Psoas muscle (tissue), 8 donors: ENCODE measurements around the gene RELA. TPM values are rescaled to one million over a fixed set of nuclear protein-coding genes. Genes with fewer than 3 reads are reported as not detected.
A peak's percentile ranks its signal among the peaks of the same experiment; 100 is the strongest.

ENCODE experiments used
- ATAC-seq, 4 donors: fragments of 200-7000 bp; cut with Tn5 transposase; one replicate each; pipeline ENCODE4 v1.9.1; 2020; ENCODE audit warnings: moderate library complexity in 3 of 4, mild to moderate bottlenecking in 2 of 4
- DNase-seq, 2 donors: peaks; one replicate each; pipeline ENCODE4 v3.0.0-alpha.2; 2020
- H3K27ac ChIP-seq: fragments of 200-600 bp; one replicate; pipeline ENCODE4 v1.8.0; 2022
- H3K27me3 ChIP-seq, 3 donors: fragments of 200-600 bp in 1 of 3; one replicate each; pipeline versions ENCODE4 v1.6.1 to v1.8.0; 2013 to 2022; ENCODE audit warnings: low read length in 2 of 3, mild to moderate bottlenecking in 2 of 3, moderate library complexity in 1 of 3; ENCODE audit not compliant: insufficient read depth in 3 of 3
- H3K36me3 ChIP-seq, 2 donors: fragments of 200-600 bp in 1 of 2; one replicate each; pipeline versions ENCODE4 v1.6.1 to v1.8.0; 2013 to 2022; ENCODE audit warnings: low read depth in 1 of 2, mild to moderate bottlenecking in 1 of 2, moderate library complexity in 1 of 2; ENCODE audit not compliant: insufficient read depth in 1 of 2
- H3K4me1 ChIP-seq: fragments of 200-600 bp; one replicate; pipeline ENCODE4 v1.8.0; 2022
- H3K4me3 ChIP-seq: fragments of 200-600 bp; one replicate; pipeline ENCODE4 v1.8.0; 2022; ENCODE audit warnings: mild to moderate bottlenecking
- H3K9me3 ChIP-seq: fragments of 200-600 bp; one replicate; pipeline ENCODE4 v1.8.0; 2022
- WGBS, 3 donors: extraction: QIAGEN DNeasy Blood & Tissue Kit; methylation state at CpG; one replicate each; pipeline versions ENCODE4 v1.1.6 to v1.1.7; 2013; 5-methylcytosine and 5-hydroxymethylcytosine counted together
- intact Hi-C, 2 donors: fragments of 100-400 bp; cut with DNase I; formaldehyde crosslinking; loops; one replicate each; pipeline versions ENCODE4 v1.11.0 to v1.14.2; 2022
- polyA plus RNA-seq, 3 donors: library from polyadenylated mRNA; stranded (reverse); fragments of 200-250 nt; gene quantifications; one replicate each; pipeline ENCODE4 v1.2.3, GENCODE V29; 2013
- total RNA-seq, 4 donors: library from RNA; stranded (reverse); fragmentation: NEBNext Ultra II Directional in 2 of 4; extraction: Animal tissue kit (Norgen Biotek cat#: 25700) in 2 of 4; gene quantifications; one replicate each; pipeline versions ENCODE4 v1.2.1 to v1.2.4, GENCODE V29; 2021 to 2023
- TF ChIP-seq, protein P1 (sequence below): fragments of 200-600 bp; IDR thresholded peaks from one replicate; pipeline ENCODE4 v1.8.0; 2022; ENCODE audit warnings: antibody characterized with exemption
- donor health status: healthy with polysubstance abuse.
- donor health status: DM: no; HTN: no; CAD: no; lungs with moderate emphysema.
- donor health status: Bipolar disorder and iron deficiency.
- donor health status: healthy.
- donor health status: DM: yes; HTN: yes; CAD: no.
- donor health status: DM: no; HTN: no; CAD: no.
- donor health status: DM: no; HTN: no; CAD: no.
- donor health status: DM: yes; HTN: yes; CAD: no.

RELA gene
- total and polyA plus RNA-seq, 7 donors = 42.1 to 72.6 (median 64.0) TPM

DNA sequence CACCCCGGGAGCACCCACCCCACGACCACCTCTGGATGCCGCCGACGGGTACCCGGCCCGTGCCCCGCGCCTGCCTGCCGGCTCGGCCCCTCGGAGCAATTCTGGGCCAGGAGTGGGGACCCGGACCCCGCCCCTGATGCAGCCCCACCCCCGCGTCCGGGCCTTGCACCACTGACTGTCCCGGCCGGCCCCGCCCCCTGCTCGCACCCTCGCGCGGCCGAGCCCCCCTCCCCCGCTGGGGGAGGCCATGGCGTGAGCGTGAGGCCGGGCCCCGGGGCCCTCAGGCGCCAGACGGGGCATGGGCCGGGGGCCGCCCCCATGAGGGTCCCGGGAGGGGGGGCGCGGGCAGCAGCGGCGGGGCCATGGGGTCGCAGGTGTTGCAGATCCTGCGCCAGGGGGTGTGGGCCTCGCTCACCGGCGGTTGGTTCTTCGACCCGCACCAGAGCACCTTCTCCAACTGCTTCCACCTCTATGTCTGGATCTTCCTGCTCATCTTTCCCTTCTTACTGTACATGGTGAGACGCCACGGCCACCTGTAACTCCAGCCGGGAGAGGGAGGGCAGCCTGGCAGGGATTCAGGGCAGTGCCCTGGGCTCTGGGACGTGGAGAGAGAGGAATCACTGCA, 46.7 kb downstream of the RELA start:
- Histone ChIP-seq H3K4me1 (peaks cover 31% of the 10 kb centered on the region), H3K9me3 (no peaks in the 10 kb centered on the region), H3K27ac (peak overlapping the region; percentile 89), H3K36me3 (peaks cover 0 to 47% of the 10 kb centered on the region in 2 donors), H3K4me3 (peak overlapping the region; percentile 97), H3K27me3 (no peaks in the 10 kb centered on the region)
- peak in 1 of 2 donors; percentile 75 for DNase-seq
- peak; percentile 1 to 4 (median 2) for ATAC-seq
- TF ChIP-seq, protein P1, sequence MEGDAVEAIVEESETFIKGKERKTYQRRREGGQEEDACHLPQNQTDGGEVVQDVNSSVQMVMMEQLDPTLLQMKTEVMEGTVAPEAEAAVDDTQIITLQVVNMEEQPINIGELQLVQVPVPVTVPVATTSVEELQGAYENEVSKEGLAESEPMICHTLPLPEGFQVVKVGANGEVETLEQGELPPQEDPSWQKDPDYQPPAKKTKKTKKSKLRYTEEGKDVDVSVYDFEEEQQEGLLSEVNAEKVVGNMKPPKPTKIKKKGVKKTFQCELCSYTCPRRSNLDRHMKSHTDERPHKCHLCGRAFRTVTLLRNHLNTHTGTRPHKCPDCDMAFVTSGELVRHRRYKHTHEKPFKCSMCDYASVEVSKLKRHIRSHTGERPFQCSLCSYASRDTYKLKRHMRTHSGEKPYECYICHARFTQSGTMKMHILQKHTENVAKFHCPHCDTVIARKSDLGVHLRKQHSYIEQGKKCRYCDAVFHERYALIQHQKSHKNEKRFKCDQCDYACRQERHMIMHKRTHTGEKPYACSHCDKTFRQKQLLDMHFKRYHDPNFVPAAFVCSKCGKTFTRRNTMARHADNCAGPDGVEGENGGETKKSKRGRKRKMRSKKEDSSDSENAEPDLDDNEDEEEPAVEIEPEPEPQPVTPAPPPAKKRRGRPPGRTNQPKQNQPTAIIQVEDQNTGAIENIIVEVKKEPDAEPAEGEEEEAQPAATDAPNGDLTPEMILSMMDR = no peak
- intact Hi-C loops = loop anchor here in 1 of 2 donors (2.0 to 5.0 kb wide), 2 partner anchors 41 to 96 kb away; partner anchors contain the start of gene KAT5
- 0 to 1% (median 0%) methylated on average over 22 to 50 of the region's 50 CpGs for WGBS, 3 donors

DNA sequence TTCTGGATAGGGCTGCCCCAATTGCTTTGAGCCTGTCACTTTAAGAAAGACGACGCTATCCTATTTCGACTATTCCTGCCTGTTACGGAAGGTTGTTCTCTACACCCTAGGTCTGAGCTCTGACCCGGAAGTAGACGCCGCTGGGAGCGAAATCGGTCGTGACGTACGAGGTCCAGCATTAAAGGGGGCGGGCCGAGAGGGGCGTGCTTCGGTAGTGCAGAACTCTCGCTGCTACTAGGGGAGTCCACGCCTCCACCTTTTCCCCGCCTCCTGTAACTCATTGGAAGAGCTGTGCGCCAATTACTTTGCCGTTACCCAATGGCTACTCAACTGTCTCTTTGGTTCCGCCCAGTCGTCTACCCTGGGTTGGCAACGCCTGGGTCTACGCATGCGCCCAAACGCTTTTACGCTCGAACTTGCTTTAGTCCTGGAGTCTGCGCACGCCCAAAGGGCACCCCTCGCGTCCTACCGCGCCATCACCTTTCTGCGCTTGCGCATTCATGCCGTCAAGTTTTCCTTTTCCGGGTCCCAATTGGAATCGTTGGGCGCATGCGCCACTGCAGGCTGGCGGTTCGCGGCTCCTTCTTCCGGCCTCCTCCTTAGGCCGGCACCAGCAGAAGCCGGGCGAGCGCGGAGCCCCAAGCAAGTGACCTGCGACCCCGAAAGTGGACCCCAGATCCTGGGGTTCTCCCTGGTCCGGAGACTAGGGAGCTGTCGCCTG, 47.3 kb downstream of the RELA start, which contains the start of gene PCNX3:
Gene PCNX3, plus strand, starts transcription at position 548 of the 721 bp plus-strand sequence. CDS start 536 bp downstream, outside the sequence.
- intact Hi-C loops = loop anchor here in 1 of 2 donors (5.0 kb wide), 1 partner anchor 97 kb away; the partner anchor contains the start of gene KAT5
- Histone ChIP-seq H3K27me3 (no peaks in the 10 kb centered on the region), H3K36me3 (peaks cover 0 to 43% of the 10 kb centered on the region in 2 donors), H3K4me3 (peak within 1 kb of the TSS; percentile 97), H3K9me3 (no peaks in the 10 kb centered on the region), H3K4me1 (peaks cover 35% of the 10 kb centered on the region), H3K27ac (peak within 1 kb of the TSS; percentile 89)
- DNase-seq (peak; percentile 100), ATAC-seq (peak; percentile 85 to 88 (median 85))
- WGBS, 3 donors = 0% methylated on average over 52 to 55 of the region's 55 CpGs
- TF ChIP-seq, protein P1 = no peak

DNA sequence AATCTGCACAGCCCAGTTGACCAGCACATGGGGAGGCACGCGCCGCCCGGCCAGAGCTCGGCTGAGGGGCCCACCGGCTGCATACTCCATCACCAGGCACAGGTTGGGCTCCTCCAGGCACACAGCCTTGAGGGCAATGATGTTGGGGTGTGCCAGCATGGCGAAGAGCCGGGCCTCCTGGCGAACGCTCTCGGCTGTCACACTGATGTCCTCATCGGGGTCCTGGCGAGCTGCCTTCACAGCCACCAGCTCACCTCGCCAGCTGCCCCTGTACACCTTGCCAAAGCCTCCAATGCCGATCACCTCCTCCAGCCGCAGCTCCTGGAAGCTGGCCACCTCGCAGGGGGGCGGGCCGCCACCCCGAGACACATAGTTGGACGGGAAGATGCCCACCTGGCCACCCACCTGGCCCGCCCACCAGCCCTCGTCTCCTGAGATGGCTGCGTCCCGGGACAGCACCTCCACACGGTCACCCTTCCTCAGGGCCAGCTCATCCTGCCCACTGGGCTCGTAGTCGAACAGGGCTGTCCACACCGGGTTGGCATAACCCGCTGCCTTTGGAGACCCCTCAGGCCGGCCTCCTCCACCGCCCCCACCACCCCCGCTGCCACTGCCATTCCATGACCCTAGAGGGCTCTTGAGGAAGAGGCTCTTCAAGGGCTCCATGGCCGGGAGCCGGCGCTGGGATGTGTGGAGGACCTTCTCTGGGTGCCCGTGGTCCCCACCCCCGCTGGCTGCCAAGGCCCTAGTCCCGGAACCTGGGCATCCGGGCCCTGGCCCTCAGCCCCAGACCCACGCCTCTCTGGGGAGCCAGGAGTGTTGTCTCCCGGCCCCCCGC, 49.4 kb downstream of the RELA start:
- peak in 1 of 4 donors; percentile 0 for ATAC-seq
- Histone ChIP-seq H3K27ac (peak overlapping the region; percentile 89), H3K36me3 (peaks cover 0 to 32% of the 10 kb centered on the region in 2 donors), H3K27me3 (no peaks in the 10 kb centered on the region), H3K4me1 (peaks cover 41% of the 10 kb centered on the region), H3K9me3 (no peaks in the 10 kb centered on the region), H3K4me3 (peak overlapping the region; percentile 97)
- 10 to 12% (median 11%) methylated on average over 33 to 43 of the region's 43 CpGs for WGBS, 3 donors
- intact Hi-C loops = loop anchor here in 1 of 2 donors (5.0 kb wide), 1 partner anchor 41 kb away; the partner anchor contains the start of genes FAM89B and ZNRD2
- TF ChIP-seq, protein P1 = no peak
- DNase-seq = peak in 1 of 2 donors; percentile 75

DNA sequence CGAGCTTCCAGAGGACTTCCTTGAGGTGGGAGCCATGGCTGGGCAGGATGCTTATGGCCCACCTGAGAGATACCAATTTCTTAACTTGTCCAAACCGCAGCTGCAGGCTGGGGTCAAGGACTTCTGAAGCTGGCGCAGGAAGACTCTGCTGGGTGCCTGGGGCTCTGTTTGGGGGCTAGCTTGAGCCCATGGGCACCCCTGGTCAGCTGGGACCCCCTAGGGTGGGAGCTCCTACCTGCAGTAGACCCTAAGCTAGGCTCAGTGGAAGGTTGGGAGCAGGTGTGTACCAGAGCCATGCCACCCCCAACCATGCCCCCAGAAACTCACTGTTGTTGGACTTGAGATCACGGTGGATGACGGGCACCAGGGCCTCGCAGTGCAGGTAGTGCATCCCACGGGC, 50.0 kb downstream of the RELA start:
- Histone ChIP-seq H3K4me1 (peaks cover 45% of the 10 kb centered on the region), H3K27ac (peak overlapping the region; percentile 89), H3K36me3 (peaks cover 0 to 25% of the 10 kb centered on the region in 2 donors), H3K27me3 (no peaks in the 10 kb centered on the region), H3K9me3 (no peaks in the 10 kb centered on the region), H3K4me3 (peak overlapping the region; percentile 97)
- intact Hi-C loops = loop anchor here in 1 of 2 donors (5.0 kb wide), 1 partner anchor 40 kb away; the partner anchor contains the start of genes FAM89B and ZNRD2
- DNase-seq (no peak), ATAC-seq (no peak)
- 49 to 56% (median 56%) methylated on average over 7 of the region's 7 CpGs for WGBS, 3 donors
- TF ChIP-seq, protein P1 = no peak
